ENCODE data around the gene SLC7A6. TPM values are rescaled to one million over a fixed set of nuclear protein-coding genes. Genes with fewer than 3 reads are reported as not detected.

Gene SLC7A6
- total RNA-seq, 1 experiment from 2014 or later: 27.4 TPM

GRCh38 chr16:68349838-68350410 is 85.6 kb downstream of the SLC7A6 start:
- no peak for DNase-seq (ENCODE audit: low read depth in 1 of 2, low spot score in 2 of 2)

GRCh38 chr16:68350813-68351350 is 86.6 kb downstream of the SLC7A6 start:
- DNase-seq (ENCODE audit: low read depth in 1 of 2, low spot score in 2 of 2): no peak
- H3K4me3 ChIP-seq: no peak overlapping the region
- H3K27me3 ChIP-seq (replicated peaks): no peaks in the 10 kb centered on the region
- peaks cover 77% of the 10 kb centered on the region for H3K36me3 ChIP-seq
- no peaks in the 10 kb centered on the region for H3K9me3 ChIP-seq (replicated peaks)
- no peak overlapping the region for H3K27ac ChIP-seq
- no peaks in the 10 kb centered on the region for H3K4me1 ChIP-seq (replicated peaks)

More at GRCh38 chr16:68349838-68350410, 85.6 kb downstream of the SLC7A6 start:
- no peaks in the 10 kb centered on the region for H3K27me3 ChIP-seq (replicated peaks)
- no peak overlapping the region for H3K4me3 ChIP-seq
- no peaks in the 10 kb centered on the region for H3K9me3 ChIP-seq (replicated peaks)
- no peak overlapping the region for H3K27ac ChIP-seq
- no peaks in the 10 kb centered on the region for H3K4me1 ChIP-seq (replicated peaks)
- H3K36me3 ChIP-seq: peaks cover 77% of the 10 kb centered on the region

Other genes with a start within 250 kb of the SLC7A6 start
- not detected in 2 replicates for gene DPEP2NB, start 248.6 kb upstream of the SLC7A6 start, total RNA-seq (2014; rRNA removed; shearing (Covaris generic))
- 13.1 and 13.2 TPM in 2 replicates for gene DDX28, start 241.3 kb upstream of the SLC7A6 start, total RNA-seq (2014; rRNA removed; shearing (Covaris generic))
- gene DUS2, start 241.2 kb upstream of the SLC7A6 start, total RNA-seq (2014; rRNA removed; shearing (Covaris generic)): 28.3 and 30.4 TPM in 2 replicates
- 19.8 and 33.8 TPM in 2 replicates for gene NFATC3, start 179.2 kb upstream of the SLC7A6 start, total RNA-seq (2014; rRNA removed; shearing (Covaris generic))
- gene ESRP2, start 28.4 kb upstream of the SLC7A6 start, total RNA-seq (2014; rRNA removed; shearing (Covaris generic)): 0.24 TPM in 1 of 2 replicates, not detected in the other
- 20.3 and 28.9 TPM in 2 replicates for gene PLA2G15, start 19.2 kb upstream of the SLC7A6 start, total RNA-seq (2014; rRNA removed; shearing (Covaris generic))
- 15.6 and 19.1 TPM in 2 replicates for gene SLC7A6OS, start 46.4 kb downstream of the SLC7A6 start, total RNA-seq (2014; rRNA removed; shearing (Covaris generic))
- gene PRMT7, start 46.5 kb downstream of the SLC7A6 start, total RNA-seq (2014; rRNA removed; shearing (Covaris generic)): 58.8 and 58.9 TPM in 2 replicates
- 1.3 TPM in 1 of 2 replicates, not detected in the other for gene SMPD3, start 184.0 kb downstream of the SLC7A6 start, total RNA-seq (2014; rRNA removed; shearing (Covaris generic))